ENCODE data around the gene TMEM209.

TMEM209 gene

GRCh38 chr7:130124711-130125110 lies 80.5 kb downstream of the TMEM209 start:
- no peak for TF ChIP-seq CTCF (IDR thresholded peaks at IDR 0.05; ENCODE audit: low read depth, low read length)
- DNase-seq (ENCODE audit: low read depth, low spot score), result no peak
- in situ Hi-C loops (cut with HindIII; ENCODE audit: low sequenced_read_pairs), result no loop called here
- no peak overlapping the region for H3K4me3 ChIP-seq (ENCODE audit: low read depth, low read length)

GRCh38 chr7:130123501-130123900 lies 81.7 kb downstream of the TMEM209 start:
- in situ Hi-C loops (cut with HindIII; ENCODE audit: low sequenced_read_pairs), result no loop called here
- H3K4me3 ChIP-seq (ENCODE audit: low read depth, low read length), result no peak overlapping the region
- no peak for TF ChIP-seq CTCF (IDR thresholded peaks at IDR 0.05; ENCODE audit: low read depth, low read length)

GRCh38 chr7:130118801-130119200 lies 86.4 kb downstream of the TMEM209 start:
- no peak for TF ChIP-seq CTCF (IDR thresholded peaks at IDR 0.05; ENCODE audit: low read depth, low read length)
- no peak overlapping the region for H3K4me3 ChIP-seq (ENCODE audit: low read depth, low read length)

More at GRCh38 chr7:130123501-130123900, 81.7 kb downstream of the TMEM209 start:
- DNase-seq (ENCODE audit: low read depth, low spot score), result no peak

GRCh38 chr7:130118294-130118693 lies 86.9 kb downstream of the TMEM209 start:
- no peak overlapping the region for H3K4me3 ChIP-seq (ENCODE audit: low read depth, low read length)
- TF ChIP-seq CTCF (IDR thresholded peaks at IDR 0.05; ENCODE audit: low read depth, low read length), result no peak
- in situ Hi-C loops (cut with HindIII; ENCODE audit: low sequenced_read_pairs), result no loop called here
- no peak for DNase-seq (ENCODE audit: low read depth, low spot score)

More at GRCh38 chr7:130118801-130119200, 86.4 kb downstream of the TMEM209 start:
- in situ Hi-C loops (cut with HindIII; ENCODE audit: low sequenced_read_pairs), result no loop called here
- no peak for DNase-seq (ENCODE audit: low read depth, low spot score)

GRCh38 chr7:130114776-130115175 lies 90.4 kb downstream of the TMEM209 start:
- in situ Hi-C loops (cut with HindIII; ENCODE audit: low sequenced_read_pairs), result no loop called here
- no peak overlapping the region for H3K4me3 ChIP-seq (ENCODE audit: low read depth, low read length)
- TF ChIP-seq CTCF (IDR thresholded peaks at IDR 0.05; ENCODE audit: low read depth, low read length), result no peak
- DNase-seq (ENCODE audit: low read depth, low spot score), result no peak

Data from astrocyte of the spinal cord (primary cell).